Measurements from ENCODE around the gene VARS1.

DNA sequence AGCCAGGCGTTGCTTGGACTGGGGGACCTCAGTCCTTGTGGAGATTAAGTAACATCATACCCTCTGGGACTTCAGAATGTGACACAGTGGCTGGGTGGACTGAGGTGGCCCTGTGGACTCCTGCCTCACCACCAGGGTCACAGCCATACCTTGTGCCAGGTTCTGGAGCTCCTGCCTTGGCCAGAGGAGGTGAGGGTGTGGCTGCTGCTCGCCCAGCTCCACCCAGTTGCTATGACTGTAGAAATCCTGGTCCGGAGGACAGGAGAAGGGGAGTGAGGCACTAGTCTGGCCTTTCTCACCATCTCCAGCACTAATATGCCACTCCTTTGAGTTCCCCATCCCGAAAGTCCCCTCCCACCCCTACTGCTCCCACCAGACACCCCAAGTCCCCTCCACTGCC is 20.4 kb downstream of the VARS1 start:
- TF ChIP-seq, protein P1, sequence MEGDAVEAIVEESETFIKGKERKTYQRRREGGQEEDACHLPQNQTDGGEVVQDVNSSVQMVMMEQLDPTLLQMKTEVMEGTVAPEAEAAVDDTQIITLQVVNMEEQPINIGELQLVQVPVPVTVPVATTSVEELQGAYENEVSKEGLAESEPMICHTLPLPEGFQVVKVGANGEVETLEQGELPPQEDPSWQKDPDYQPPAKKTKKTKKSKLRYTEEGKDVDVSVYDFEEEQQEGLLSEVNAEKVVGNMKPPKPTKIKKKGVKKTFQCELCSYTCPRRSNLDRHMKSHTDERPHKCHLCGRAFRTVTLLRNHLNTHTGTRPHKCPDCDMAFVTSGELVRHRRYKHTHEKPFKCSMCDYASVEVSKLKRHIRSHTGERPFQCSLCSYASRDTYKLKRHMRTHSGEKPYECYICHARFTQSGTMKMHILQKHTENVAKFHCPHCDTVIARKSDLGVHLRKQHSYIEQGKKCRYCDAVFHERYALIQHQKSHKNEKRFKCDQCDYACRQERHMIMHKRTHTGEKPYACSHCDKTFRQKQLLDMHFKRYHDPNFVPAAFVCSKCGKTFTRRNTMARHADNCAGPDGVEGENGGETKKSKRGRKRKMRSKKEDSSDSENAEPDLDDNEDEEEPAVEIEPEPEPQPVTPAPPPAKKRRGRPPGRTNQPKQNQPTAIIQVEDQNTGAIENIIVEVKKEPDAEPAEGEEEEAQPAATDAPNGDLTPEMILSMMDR (IDR thresholded peaks at IDR 0.05; ENCODE audit: low read depth, low read length) = no peak
- no peak for TF ChIP-seq MYC (IDR thresholded peaks at IDR 0.05; ENCODE audit: low read depth, low read length)
- TF ChIP-seq POLR2A (IDR thresholded peaks at IDR 0.05; ENCODE audit: extremely low read depth, insufficient read length) = no peak
